ENCODE data around the gene TMEM132D.

DNA sequence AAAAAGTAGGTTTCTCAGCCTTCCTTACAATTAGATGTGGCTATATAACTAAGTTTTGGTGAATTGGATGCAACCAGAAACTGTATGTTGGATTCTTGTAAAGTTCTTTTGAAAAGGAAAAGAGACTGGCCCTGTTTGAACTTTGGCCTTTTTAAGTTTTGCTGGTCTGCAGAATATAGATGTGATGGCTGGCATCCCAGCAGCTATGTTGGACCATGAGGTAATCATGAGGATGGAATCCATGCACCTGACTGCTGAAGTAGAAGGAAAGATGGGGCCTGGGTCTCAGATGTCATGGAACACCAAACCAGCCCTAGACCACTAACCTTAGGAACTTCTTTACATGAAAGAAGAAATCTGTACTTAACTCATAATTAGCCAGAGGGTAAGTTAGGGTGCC is 568.1 kb downstream of the TMEM132D start:
- TF ChIP-seq CTCF (IDR thresholded peaks at IDR 0.05; ENCODE audit: insufficient read depth, low read length, poor library complexity, severe bottlenecking) (no peak), EZH2phosphoT487 (conservative IDR thresholded peaks at IDR 0.05; ENCODE audit: low read length) (no peak)

Data from SU-DHL-6 (cell line).